A549 treated with CpdA at 1 μM for 4 hours (cell line): Measurements from ENCODE around the gene CPN1. TPM values are rescaled to one million over a fixed set of nuclear protein-coding genes. Genes with fewer than 3 reads are reported as not detected.

ENCODE experiments used
- total RNA-seq: library from RNA; stranded (reverse); fragments of 200-300 nt; extraction: Qiagen RNA extraction; gene quantifications from 5 replicates; pipeline ENCODE4 v1.2.3, GENCODE V29; 2022; ENCODE audit warnings: low read depth

CPN1 gene
- total RNA-seq: 0.17 to 0.51 TPM (median 0.24 TPM) in 5 replicates

GRCh38 chr10:100081075-100082001, at the start of gene CPN1:
Gene CPN1 (minus strand): TSS chr10:100081869. CDS start chr10:100081625, 244 bp downstream.

DNA sequence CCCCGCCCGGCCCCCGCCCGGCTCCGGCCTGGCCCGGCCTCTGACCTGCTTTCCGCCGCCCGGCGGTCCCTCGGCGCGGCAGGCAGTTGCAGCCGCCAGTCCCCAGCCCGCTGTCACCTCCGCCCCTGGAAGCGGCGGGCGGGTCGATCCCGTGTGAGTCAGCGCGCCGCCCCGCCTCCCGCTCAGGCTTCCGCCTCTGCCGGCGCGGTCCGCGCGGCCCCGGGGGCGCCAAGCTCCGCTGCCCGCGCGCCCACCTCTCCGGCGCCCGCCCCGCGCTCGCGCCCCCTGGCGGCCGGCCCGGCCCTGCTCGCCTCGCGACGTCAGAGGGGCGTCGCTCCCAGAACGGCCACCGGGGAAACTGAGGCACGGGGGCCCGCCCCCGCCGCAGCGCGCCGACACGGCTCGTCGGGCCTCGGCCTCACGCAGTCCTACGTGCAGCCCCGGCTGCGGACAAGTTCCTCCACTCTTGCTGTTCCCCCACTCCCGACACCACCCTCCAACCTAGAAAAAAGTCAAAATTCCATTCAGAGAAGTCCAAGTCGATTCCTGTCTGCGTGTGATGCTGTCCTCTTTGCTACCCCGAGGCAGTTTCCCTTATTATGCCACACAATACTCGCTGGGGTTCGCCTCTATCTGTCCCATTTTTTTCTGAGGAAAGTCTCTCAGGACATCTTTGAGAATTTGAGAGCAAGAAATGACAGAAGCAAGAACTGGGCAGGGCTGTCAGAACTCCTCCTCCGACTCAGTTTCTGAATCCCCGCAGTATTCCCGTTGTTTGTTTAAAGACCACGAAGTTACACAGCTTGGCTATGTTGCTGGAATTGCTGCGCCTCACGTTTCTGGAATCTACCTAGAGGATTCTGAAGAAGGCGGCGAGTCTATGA, 71.6 kb downstream of the CPN1 start, which contains the start of gene DNMBP:
Gene DNMBP (minus strand): TSS at position 155 of the 884 bp plus-strand sequence. CDS start 37,823 bp downstream, outside the sequence.

Other genes with a start within 250 kb of the CPN1 start
- gene DNMBP, start 71.9 kb downstream of the CPN1 start, total RNA-seq: 25.1 to 40.5 TPM (median 29.0 TPM) in 5 replicates
- gene ERLIN1, start 104.2 kb upstream of the CPN1 start, total RNA-seq: 46.4 to 75.8 TPM (median 55.0 TPM) in 5 replicates
- 20.4 to 26.5 TPM (median 22.0 TPM) in 5 replicates for gene CHUK, start 147.7 kb upstream of the CPN1 start, total RNA-seq
- gene CWF19L1, start 185.8 kb upstream of the CPN1 start, total RNA-seq: 20.0 to 25.6 TPM (median 22.7 TPM) in 5 replicates
- 96.0 to 127 TPM (median 100 TPM) in 5 replicates for gene BLOC1S2, start 204.8 kb upstream of the CPN1 start, total RNA-seq
- gene PKD2L1, start 248.4 kb upstream of the CPN1 start, total RNA-seq: 0.09 to 0.15 TPM in 2 of 5 replicates, not detected in the others